IMR-90 (cell line): ENCODE results near the gene GGA2. TPM values are rescaled to one million over a fixed set of nuclear protein-coding genes. Genes with fewer than 3 reads are reported as not detected.

Source experiments
- ATAC-seq: fragments of 200-7000 bp; cut with Tn5 transposase; 2 replicates; pipeline ENCODE4 v1.9.1; 2020; ENCODE audit warnings: low read depth, mild to moderate bottlenecking, moderate library complexity
- BruUV-seq: library from RNA; stranded (reverse); fragments of 400-500 nt; replicated peaks from 2 replicates; lab custom pipeline; 2021; lab: Mats Ljungman, UMichigan
- CTCF ChIA-PET: fragments of 300-600 bp; formaldehyde crosslinking; extraction: SDS; loops from one replicate; lab custom pipeline; 2021; ENCODE audit warnings: antibody characterized with exemption; lab: Yijun Ruan, JAX
- POLR2A ChIA-PET: fragments of 300-600 bp; sonication (Branson Sonifier 250); formaldehyde crosslinking; loops from one replicate; lab custom pipeline; 2022; ENCODE audit warnings: antibody characterized with exemption; ENCODE audit not compliant: unreplicated experiment; lab: Charles Lee
- DNase-seq: peaks from one replicate; pipeline ENCODE4 v3.0.0; 2013
- H2AFZ ChIP-seq: replicated peaks from 2 replicates; pipeline ENCODE3; 2013; ENCODE audit warnings: low read length, mild to moderate bottlenecking; ENCODE audit not compliant: poor library complexity
- H2AK5ac ChIP-seq: 2 replicates; pipeline ENCODE4 v1.6.1; 2013; ENCODE audit warnings: low read depth, low read length, inconsistent platforms
- H2AK9ac ChIP-seq: replicated peaks from 2 replicates; pipeline ENCODE3; 2013; ENCODE audit warnings: mild to moderate bottlenecking, low read depth, low read length, moderate library complexity; ENCODE audit not compliant: poor library complexity
- H2BK120ac ChIP-seq: 2 replicates; pipeline ENCODE4 v1.6.1; 2013; ENCODE audit warnings: low read depth, low read length, inconsistent platforms
- H2BK15ac ChIP-seq: 3 replicates; pipeline ENCODE4 v1.6.1; 2013; ENCODE audit warnings: low read depth, low read length, inconsistent platforms
- H2BK20ac ChIP-seq: 2 replicates; pipeline ENCODE4 v1.6.1; 2013; ENCODE audit warnings: low read depth, mild to moderate bottlenecking, inconsistent platforms, low read length, moderate library complexity
- H2BK5ac ChIP-seq: 2 replicates; pipeline ENCODE4 v1.6.1; 2013; ENCODE audit warnings: mild to moderate bottlenecking, low read depth, low read length, inconsistent platforms; ENCODE audit not compliant: poor library complexity, severe bottlenecking
- H3K14ac ChIP-seq: replicated peaks from 2 replicates; pipeline ENCODE4 v1.6.1; 2013; ENCODE audit warnings: low read depth, low read length, inconsistent platforms
- H3K18ac ChIP-seq: 2 replicates; pipeline ENCODE4 v1.6.1; 2013; ENCODE audit warnings: low read depth, low read length, control low read depth
- H3K23ac ChIP-seq: 2 replicates; pipeline ENCODE4 v1.6.1; 2013; ENCODE audit warnings: low read depth, low read length, inconsistent platforms
- H3K27ac ChIP-seq: 2 replicates; pipeline ENCODE4 v1.5.1; 2013; ENCODE audit warnings: mild to moderate bottlenecking, control low read depth, low read length; ENCODE audit not compliant: insufficient read depth
- H3K27me3 ChIP-seq: 2 replicates; pipeline ENCODE4 v1.6.1; 2013; ENCODE audit warnings: low read length; ENCODE audit not compliant: control insufficient read depth, insufficient read depth
- H3K36me3 ChIP-seq: 2 replicates; pipeline ENCODE4 v1.6.1; 2013; ENCODE audit warnings: low read length, mixed read lengths; ENCODE audit not compliant: control insufficient read depth, insufficient read depth
- H3K4ac ChIP-seq: 2 replicates; pipeline ENCODE4 v1.6.1; 2013; ENCODE audit warnings: low read depth, low read length, inconsistent platforms
- H3K4me1 ChIP-seq: 2 replicates; pipeline ENCODE4 v1.6.1; 2013; ENCODE audit warnings: low read length, mixed read lengths; ENCODE audit not compliant: control insufficient read depth, insufficient read depth
- H3K4me2 ChIP-seq: 2 replicates; pipeline ENCODE4 v1.6.1; 2013; ENCODE audit warnings: low read depth, mild to moderate bottlenecking, control low read depth, low read length, moderate library complexity
- H3K4me3 ChIP-seq: 2 replicates; pipeline ENCODE4 v1.5.1; 2013; ENCODE audit warnings: low read depth, mild to moderate bottlenecking, control low read depth, low read length, moderate library complexity; ENCODE audit not compliant: insufficient read depth
- H3K56ac ChIP-seq: 2 replicates; pipeline ENCODE4 v1.6.1; 2013; ENCODE audit warnings: low read length, inconsistent platforms; ENCODE audit not compliant: insufficient read depth; ENCODE audit errors: extremely low read depth
- H3K79me1 ChIP-seq, 2 experiments: 2 replicates each; pipeline ENCODE4 v1.6.1; 2013; ENCODE audit warnings: low read length in 2 of 2, inconsistent platforms in 1 of 2, low read depth in 1 of 2
- H3K9ac ChIP-seq: 2 replicates; pipeline ENCODE4 v1.6.1; 2013; ENCODE audit warnings: low read depth, low read length, control low read depth
- H3K9me1 ChIP-seq: 2 replicates; pipeline ENCODE4 v1.6.1; 2013; ENCODE audit warnings: low read length, inconsistent platforms; ENCODE audit not compliant: insufficient read depth
- H3K9me3 ChIP-seq: 2 replicates; pipeline ENCODE4 v1.6.1; 2013; ENCODE audit warnings: low read length; ENCODE audit not compliant: control insufficient read depth, insufficient read depth
- H4K20me1 ChIP-seq: 2 replicates; pipeline ENCODE4 v1.6.1; 2013; ENCODE audit warnings: low read length, inconsistent platforms; ENCODE audit not compliant: insufficient read depth
- H4K5ac ChIP-seq: 2 replicates; pipeline ENCODE4 v1.6.1; 2013; ENCODE audit warnings: mild to moderate bottlenecking, low read depth, low read length, control low read depth
- H4K8ac ChIP-seq, 2 experiments: 2 replicates each; pipeline ENCODE4 v1.6.1; 2013; ENCODE audit warnings: low read depth in 2 of 2, low read length in 2 of 2, control low read depth in 1 of 2, inconsistent platforms in 1 of 2
- H4K91ac ChIP-seq: 2 replicates; pipeline ENCODE4 v1.6.1; 2013; ENCODE audit warnings: low read depth, low read length, inconsistent platforms; ENCODE audit not compliant: insufficient read depth
- BHLHE40 ChIP-seq: fragments of 150-350 bp; IDR thresholded peaks from 2 replicates; pipeline ENCODE4 v1.6.1; 2016; ENCODE audit warnings: mild to moderate bottlenecking, low read depth, low read length
- CEBPB ChIP-seq: IDR thresholded peaks from 2 replicates; pipeline ENCODE4 v1.6.1; 2012; ENCODE audit warnings: low read depth, low read length, improper control_type of control experiment
- CTCF ChIP-seq: conservative IDR thresholded peaks from 2 replicates; pipeline ENCODE4 v1.5.1; 2012; ENCODE audit warnings: mild to moderate bottlenecking, low read depth, low read length, improper control_type of control experiment
- FOS ChIP-seq: fragments of 150-350 bp; IDR thresholded peaks from 2 replicates; pipeline ENCODE4 v1.6.1; 2016; ENCODE audit warnings: low read depth, low read length
- MAFK ChIP-seq: IDR thresholded peaks from 2 replicates; pipeline ENCODE4 v1.6.1; 2012; ENCODE audit warnings: low read depth, low read length, improper control_type of control experiment
- MXI1 ChIP-seq: IDR thresholded peaks from 2 replicates; pipeline ENCODE4 v1.6.1; 2012; ENCODE audit warnings: low read depth, mild to moderate bottlenecking, low read length, moderate library complexity, borderline replicate concordance
- NFE2L2 ChIP-seq: fragments of 150-350 bp; IDR thresholded peaks from 2 replicates; pipeline ENCODE4 v1.6.1; 2016; ENCODE audit warnings: low read depth, mild to moderate bottlenecking, low read length
- RFX5 ChIP-seq: IDR thresholded peaks from 2 replicates; pipeline ENCODE4 v1.8.0; 2012; ENCODE audit warnings: low read depth, mild to moderate bottlenecking, low read length, moderate library complexity
- SMC3 ChIP-seq: fragments of 150-350 bp; IDR thresholded peaks from 2 replicates; pipeline ENCODE4 v1.6.1; 2016; ENCODE audit warnings: low read depth, mild to moderate bottlenecking, antibody characterized with exemption, low read length, moderate library complexity
- USF2 ChIP-seq: fragments of 150-350 bp; IDR thresholded peaks from 2 replicates; pipeline ENCODE4 v1.6.1; 2017; ENCODE audit warnings: mild to moderate bottlenecking, antibody characterized with exemption, low read length, low read depth
- WGBS, 2 experiments: methylation state at CpG; one replicate each; pipeline versions ENCODE4 v1.1.5 to v1.1.7; 2013; ENCODE audit warnings: missing lambda C conversion rate in 2 of 2; ENCODE audit not compliant: insufficient read length in 1 of 2; ENCODE audit errors: extremely low coverage in 2 of 2; 5-methylcytosine and 5-hydroxymethylcytosine counted together
- dilution Hi-C: fragments of 300-500 bp; cut with HindIII; formaldehyde crosslinking; loops from one replicate; pipeline ENCODE4 v1.14.3; 2018; ENCODE audit warnings: low sequenced_read_pairs; ENCODE audit not compliant: unreplicated experiment
- in situ Hi-C: fragments of 300-500 bp; cut with MboI; formaldehyde crosslinking; loops from 3 replicates; pipeline ENCODE4 v1.14.3; 2019; ENCODE audit warnings: low sequenced_read_pairs, inconsistent platforms, mixed read lengths
- intact Hi-C: fragments of 100-400 bp; cut with micrococcal nuclease; formaldehyde crosslinking; loops from 2 replicates; pipeline ENCODE4 v1.10.0; 2022
- polyA plus RNA-seq, 3 experiments: library from polyadenylated mRNA; depleted of rRNA; stranded (reverse); fragments of >200 nt; gene quantifications; 2 replicates each; pipeline ENCODE4 v1.2.3, GENCODE V29; 2012; ENCODE audit warnings: low replicate concordance in 1 of 3
- total RNA-seq: library from RNA; depleted of rRNA; stranded (reverse); fragments of >200 nt; gene quantifications from 2 replicates; pipeline ENCODE4 v1.2.3, GENCODE V29; 2012

The GGA2 gene
- total and polyA plus RNA-seq, 2 of the 4 experiments (the other 2 are of a cell fraction) = 16.5 to 30.1 TPM

GRCh38 chr16:23466162-23466885 is 44.0 kb downstream of the GGA2 start:
- H2AFZ ChIP-seq = no peak overlapping the region
- H4K20me1 ChIP-seq = peaks cover 7% of the 10 kb centered on the region
- no peak overlapping the region for H4K91ac ChIP-seq
- H3K9me3 ChIP-seq = no peaks in the 10 kb centered on the region
- 50% methylated on average over 1 of the region's 4 CpGs; no CpG with 5 or more reads in 1 of the 2 experiments for WGBS, 2 experiments
- no peak overlapping the region for H2AK9ac ChIP-seq
- H3K4me1 ChIP-seq = peaks cover 4% of the 10 kb centered on the region; the same call in 1 of the 2 replicates
- peak; percentile 96 for DNase-seq
- no peak overlapping the region for H4K5ac ChIP-seq
- in situ Hi-C loops = no loop called here
- H4K8ac ChIP-seq = peak overlapping the region in 1 of 2 experiments; percentile 9; a peak in 1 of 4 replicates
- H3K23ac ChIP-seq = no peak overlapping the region
- H2BK120ac ChIP-seq = no peak overlapping the region
- ATAC-seq = peak; percentile 59
- H3K9me1 ChIP-seq = peaks cover 28% of the 10 kb centered on the region
- ChIA-PET CTCF (no interaction called here), POLR2A (no interaction called here)
- no peak overlapping the region for H3K18ac ChIP-seq
- 0 out of 2 replicates have a peak overlapping the region, but pooled peaks have one; percentile 25 for H2AK5ac ChIP-seq
- no peaks in the 10 kb centered on the region for H3K27me3 ChIP-seq
- TF ChIP-seq CTCF = no peak
- TF ChIP-seq CEBPB = peak; percentile 83
- no peak for TF ChIP-seq MXI1
- no peak for TF ChIP-seq SMC3
- no peak for TF ChIP-seq USF2
- TF ChIP-seq BHLHE40 = no peak
- peak; percentile 77 for TF ChIP-seq FOS
- no peak for TF ChIP-seq NFE2L2
- TF ChIP-seq RFX5 = no peak
- peak; percentile 15; the same call in 1 of the 2 replicates for TF ChIP-seq MAFK
- H3K14ac ChIP-seq = peak overlapping the region; percentile 51; the same call in 1 of the 2 replicates
- peak overlapping the region; percentile 44 for H2BK5ac ChIP-seq
- no peak overlapping the region for H3K9ac ChIP-seq
- no TSS peak for BruUV-seq
- 0 out of 2 replicates have a peak overlapping the region, but pooled peaks have one; percentile 5 for H2BK20ac ChIP-seq
- H3K27ac ChIP-seq = no peak overlapping the region; the same call in 1 of the 2 replicates
- no peak overlapping the region for H2BK15ac ChIP-seq
- intact Hi-C loops = no loop called here
- H3K79me1 ChIP-seq = peaks cover 3 to 14% of the 10 kb centered on the region in 2 experiments; a peak in 1 of 4 replicates
- H3K4ac ChIP-seq = no peak overlapping the region
- H3K56ac ChIP-seq = no peak overlapping the region
- H3K36me3 ChIP-seq = peaks cover 34% of the 10 kb centered on the region
- H3K4me2 ChIP-seq = no peak overlapping the region
- no peak overlapping the region for H3K4me3 ChIP-seq
- dilution Hi-C loops = no loop called here
